HG03354 (cell line): ENCODE results near the gene ITGA3.

Experiments used
- ATAC-seq: cut with Tn5 transposase; IDR thresholded peaks from one replicate; pipeline ENCODE4 v1.9.1; 2021; ENCODE audit warnings: mild to moderate bottlenecking; ENCODE audit not compliant: unreplicated experiment, poor library complexity, severe bottlenecking

ITGA3 gene

GRCh38 chr17:50064253-50065001 is 8.5 kb downstream of the ITGA3 start:
- no peak for ATAC-seq

GRCh38 chr17:50065056-50065455 is 9.1 kb downstream of the ITGA3 start:
- ATAC-seq: no peak

GRCh38 chr17:50066995-50067394 is 11.1 kb downstream of the ITGA3 start:
- no peak for ATAC-seq

- no peak for ATAC-seq
These were observed 12.1 kb downstream of the ITGA3 start for GRCh38 chr17:50067996-50068395.

- ATAC-seq: no peak
These were observed 15.2 kb downstream of the ITGA3 start for GRCh38 chr17:50070908-50071680.

GRCh38 chr17:50071692-50072091 is 15.8 kb downstream of the ITGA3 start:
- no peak for ATAC-seq

- no peak for ATAC-seq
These were observed 16.2 kb downstream of the ITGA3 start for GRCh38 chr17:50072130-50072529.

- no peak for ATAC-seq
These were observed 17.0 kb downstream of the ITGA3 start for GRCh38 chr17:50072925-50073324.

GRCh38 chr17:50074227-50074626 is 18.3 kb downstream of the ITGA3 start:
- no peak for ATAC-seq

- no peak for ATAC-seq
These were observed 19.6 kb downstream of the ITGA3 start for GRCh38 chr17:50075446-50076032.

GRCh38 chr17:50076221-50076590 is 20.3 kb downstream of the ITGA3 start:
- no peak for ATAC-seq

- no peak for ATAC-seq
These were observed 20.8 kb downstream of the ITGA3 start for GRCh38 chr17:50076591-50077235.

GRCh38 chr17:50078430-50078829 is 22.5 kb downstream of the ITGA3 start:
- no peak for ATAC-seq

- ATAC-seq: no peak
These were observed 23.6 kb downstream of the ITGA3 start for GRCh38 chr17:50079334-50080095.

- ATAC-seq: no peak
These were observed 24.2 kb downstream of the ITGA3 start for GRCh38 chr17:50080096-50080480.

- no peak for ATAC-seq
These were observed 24.9 kb downstream of the ITGA3 start for GRCh38 chr17:50080827-50081226.

- ATAC-seq: no peak
These were observed 25.8 kb downstream of the ITGA3 start for GRCh38 chr17:50081757-50082156.

- no peak for ATAC-seq
These were observed 31.5 kb downstream of the ITGA3 start for GRCh38 chr17:50087246-50087911.

GRCh38 chr17:50087912-50088405 is 32.0 kb downstream of the ITGA3 start:
- no peak for ATAC-seq
